Parathyroid adenoma (tissue), 2 donors: ENCODE results near the gene DIRAS3.
"Not testable (repeated sequence)": the region's sequence is repeated elsewhere in the genome, so short reads cannot be mapped to it uniquely, and the experiment has no call there.

Experiments
- H2AFZ ChIP-seq: fragments of 300-600 bp; sonication (generic); one replicate; pipeline ENCODE4 v1.7.0; 2017; ENCODE audit warnings: antibody characterized with exemption, mild to moderate bottlenecking
- H3K27ac ChIP-seq: fragments of 300-600 bp; sonication (generic); one replicate; pipeline ENCODE4 v1.7.0; 2017
- H3K27me3 ChIP-seq: fragments of 300-600 bp; sonication (generic); one replicate; pipeline ENCODE4 v1.7.0; 2017; ENCODE audit warnings: low read length; ENCODE audit not compliant: control insufficient read depth, insufficient read depth
- H3K36me3 ChIP-seq: fragments of 300-600 bp; sonication (generic); one replicate; pipeline ENCODE4 v1.7.0; 2017; ENCODE audit warnings: low read length; ENCODE audit not compliant: control insufficient read depth, insufficient read depth
- H3K4me1 ChIP-seq: fragments of 300-600 bp; sonication (generic); one replicate; pipeline ENCODE4 v1.7.0; 2017; ENCODE audit warnings: control low read depth
- H3K4me2 ChIP-seq: fragments of 300-600 bp; sonication (generic); one replicate; pipeline ENCODE4 v1.7.0; 2017; ENCODE audit warnings: low read length
- H3K4me3 ChIP-seq: fragments of 300-600 bp; sonication (generic); one replicate; pipeline ENCODE4 v1.7.0; 2017; ENCODE audit warnings: low read depth, low read length
- H3K79me2 ChIP-seq: fragments of 300-600 bp; sonication (generic); one replicate; pipeline ENCODE4 v1.7.0; 2017; ENCODE audit warnings: control low read depth
- H3K9ac ChIP-seq: fragments of 300-600 bp; sonication (generic); one replicate; pipeline ENCODE4 v1.7.0; 2017; ENCODE audit warnings: mild to moderate bottlenecking
- H3K9me3 ChIP-seq: fragments of 300-600 bp; sonication (generic); one replicate; pipeline ENCODE4 v1.7.0; 2017; ENCODE audit warnings: low read length; ENCODE audit not compliant: control insufficient read depth
- CTCF ChIP-seq: fragments of 300-600 bp; sonication (generic); IDR thresholded peaks from one replicate; pipeline ENCODE4 v1.7.0; 2017; ENCODE audit warnings: antibody characterized with exemption, mild to moderate bottlenecking
- donor health status: primary hyperparathyroidism.

DIRAS3 gene

GRCh38 chr1:68083686-68084085 lies 33.3 kb upstream of the DIRAS3 start:
- no peaks in the 10 kb centered on the region for H3K27me3 ChIP-seq
- H3K9me3 ChIP-seq, result no peaks in the 10 kb centered on the region
- H3K27ac ChIP-seq, result no peak overlapping the region
- TF ChIP-seq CTCF, result no peak
- H3K4me2 ChIP-seq, result no peak overlapping the region
- no peaks in the 10 kb centered on the region for H3K79me2 ChIP-seq
- no peak overlapping the region for H3K4me3 ChIP-seq
- no peaks in the 10 kb centered on the region for H3K36me3 ChIP-seq
- H3K9ac ChIP-seq, result no peak overlapping the region
- H3K4me1 ChIP-seq, result no peaks in the 10 kb centered on the region
- H2AFZ ChIP-seq, result no peak overlapping the region

- no peaks in the 10 kb centered on the region for H3K4me1 ChIP-seq
- no peak overlapping the region for H3K4me2 ChIP-seq
- no peak overlapping the region for H3K4me3 ChIP-seq
- no peaks in the 10 kb centered on the region for H3K27me3 ChIP-seq
- no peaks in the 10 kb centered on the region for H3K79me2 ChIP-seq
- H2AFZ ChIP-seq, result no peak overlapping the region
- no peaks in the 10 kb centered on the region for H3K9me3 ChIP-seq
- no peak for TF ChIP-seq CTCF
- H3K9ac ChIP-seq, result no peak overlapping the region
- H3K27ac ChIP-seq, result no peak overlapping the region
- no peaks in the 10 kb centered on the region for H3K36me3 ChIP-seq
Measured at GRCh38 chr1:68081775-68082283, 31.4 kb upstream of the DIRAS3 start.

- H3K79me2 ChIP-seq, result no peaks in the 10 kb centered on the region
- H3K4me3 ChIP-seq, result no peak overlapping the region
Measured at GRCh38 chr1:68078647-68079046, 28.2 kb upstream of the DIRAS3 start.

DNA sequence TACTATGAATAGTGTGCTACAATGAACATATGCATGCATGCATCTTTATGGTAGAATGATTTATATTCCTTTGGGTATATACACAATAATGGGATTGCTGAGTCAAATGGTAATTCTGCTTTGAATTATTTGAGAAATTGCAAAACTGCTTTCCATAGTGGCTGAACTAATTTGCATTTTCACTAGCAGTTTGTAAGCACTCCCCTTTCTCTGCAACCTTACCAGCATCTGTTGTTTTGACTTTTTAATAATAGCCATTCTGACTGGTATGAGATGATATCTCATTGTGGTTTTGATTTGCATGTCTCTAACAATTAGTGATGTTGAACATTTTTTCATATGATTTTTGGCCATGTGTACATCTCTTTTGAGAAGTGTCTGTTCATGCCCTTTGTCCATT lies 24.0 kb upstream of the DIRAS3 start:
- Histone ChIP-seq H3K79me2 (no peaks in the 10 kb centered on the region), H3K4me3 (no peak overlapping the region)
- no peak for TF ChIP-seq CTCF

More at GRCh38 chr1:68078647-68079046, 28.2 kb upstream of the DIRAS3 start:
- no peak overlapping the region for H3K9ac ChIP-seq
- no peaks in the 10 kb centered on the region for H3K36me3 ChIP-seq
- no peaks in the 10 kb centered on the region for H3K9me3 ChIP-seq
- no peak overlapping the region for H3K4me2 ChIP-seq
- H3K27ac ChIP-seq, result no peak overlapping the region
- H3K27me3 ChIP-seq, result no peaks in the 10 kb centered on the region
- no peak for TF ChIP-seq CTCF
- no peaks in the 10 kb centered on the region for H3K4me1 ChIP-seq
- H2AFZ ChIP-seq, result no peak overlapping the region

GRCh38 chr1:68065766-68066165 lies 15.3 kb upstream of the DIRAS3 start:
- no peaks in the 10 kb centered on the region for H3K36me3 ChIP-seq
- no peaks in the 10 kb centered on the region for H3K79me2 ChIP-seq
- H3K4me1 ChIP-seq, result peaks cover 2% of the 10 kb centered on the region
- no peaks in the 10 kb centered on the region for H3K27me3 ChIP-seq
- H2AFZ ChIP-seq, result no peak overlapping the region
- no peak overlapping the region for H3K4me2 ChIP-seq
- H3K27ac ChIP-seq, result no peak overlapping the region
- H3K9ac ChIP-seq, result no peak overlapping the region
- no peaks in the 10 kb centered on the region for H3K9me3 ChIP-seq
- H3K4me3 ChIP-seq, result no peak overlapping the region
- TF ChIP-seq CTCF, result no peak

More for the DNA sequence above, 24.0 kb upstream of the DIRAS3 start:
- Histone ChIP-seq H3K9ac (no peak overlapping the region), H3K4me1 (no peaks in the 10 kb centered on the region), H3K27ac (no peak overlapping the region), H3K4me2 (no peak overlapping the region), H3K36me3 (no peaks in the 10 kb centered on the region), H3K27me3 (no peaks in the 10 kb centered on the region), H3K9me3 (no peaks in the 10 kb centered on the region), H2AFZ (no peak overlapping the region)

- not testable (repeated sequence) for H3K27ac ChIP-seq, H3K79me2 ChIP-seq, H3K36me3 ChIP-seq, H3K27me3 ChIP-seq, H3K4me3 ChIP-seq, H3K4me1 ChIP-seq, H3K4me2 ChIP-seq, H2AFZ ChIP-seq, H3K9ac ChIP-seq, H3K9me3 ChIP-seq
Measured at GRCh38 chr1:68058053-68058452, 7.6 kb upstream of the DIRAS3 start.
